Pancreas (tissue), 10 donors: ENCODE data around the gene ANXA9. TPM values are rescaled to one million over a fixed set of nuclear protein-coding genes. Genes with fewer than 3 reads are reported as not detected.

Source experiments
- ATAC-seq, 4 donors: fragments of 200-7000 bp; cut with Tn5 transposase; one replicate each; pipeline versions ENCODE4 v1.8.0 to v1.9.1; 2020; ENCODE audit warnings: mild to moderate bottlenecking in 4 of 4, moderate library complexity in 4 of 4
- DNase-seq, 6 donors: peaks; one replicate each; pipeline ENCODE4 v3.0.0-alpha.2; 2020
- FAIRE-seq: peaks from 2 replicates; lab custom pipeline; 2012; peaks lifted over from hg19 to GRCh38; lab: Jason Lieb, UNC
- H3K27ac ChIP-seq, 4 donors: fragments of 200-600 bp; sonication (generic); 1 replicate in 3 of 4; 2 replicates in 1 of 4; pipeline versions ENCODE4 v1.5.0 to v1.8.0; 2020
- H3K27me3 ChIP-seq, 4 donors: fragments of 200-600 bp; one replicate each; pipeline ENCODE4 v1.8.0; 2021
- H3K36me3 ChIP-seq, 3 donors: fragments of 200-600 bp; sonication (generic) in 1 of 3; one replicate each; pipeline versions ENCODE4 v1.5.0 to v1.8.0; 2020 to 2021
- H3K4me1 ChIP-seq, 3 donors: fragments of 200-600 bp; one replicate each; pipeline ENCODE4 v1.8.0; 2021
- H3K4me3 ChIP-seq, 4 donors: fragments of 200-600 bp; sonication (generic) in 2 of 4; one replicate each; pipeline versions ENCODE4 v1.5.0 to v1.8.0; 2020 to 2021
- H3K9me3 ChIP-seq, 4 donors: fragments of 200-600 bp; one replicate each; pipeline ENCODE4 v1.8.0; 2021
- CTCF ChIP-seq, 4 donors: fragments of 200-600 bp; sonication (generic) in 3 of 4; IDR thresholded peaks; one replicate each; pipeline versions ENCODE4 v1.5.0 to v1.8.0; 2021; ENCODE audit warnings: antibody characterized with exemption in 4 of 4
- WGBS, 2 donors: extraction: QIAGEN DNeasy Blood & Tissue Kit; methylation state at CpG; one replicate each; pipeline ENCODE4 v1.1.7; 2013; 5-methylcytosine and 5-hydroxymethylcytosine counted together
- intact Hi-C, 3 donors: fragments of 100-400 bp; cut with DNase I; formaldehyde crosslinking; loops; one replicate each; pipeline versions ENCODE4 v1.11.1 to v1.14.2; 2022
- polyA plus RNA-seq, 2 donors: library from polyadenylated mRNA; stranded (reverse); fragments of 200-250 nt; gene quantifications; one replicate each; pipeline ENCODE4 v1.2.3, GENCODE V29; 2013
- total RNA-seq, 6 donors: library from RNA; stranded (reverse); fragmentation: NEBNext Ultra II Directional in 4 of 6; extraction: Animal tissue kit (Norgen Biotek cat#: 25700) in 4 of 6; gene quantifications; one replicate each; pipeline versions ENCODE4 v1.2.1 to v1.2.4, GENCODE V29; 2021 to 2023
- donor health status: healthy with polysubstance abuse.
- donor health status: DM: no; HTN: no; CAD: no; lungs with moderate emphysema.
- donor health status: DM: no; HTN: no; CAD: no.
- donor health status: control.
- donor health status: control.
- donor health status: Bipolar disorder and iron deficiency.
- donor health status: DM: yes; HTN: yes; CAD: no.
- donor health status: DM: no; HTN: no; CAD: no.
- donor health status: DM: no; HTN: no; CAD: no.
- donor health status: DM: yes; HTN: yes; CAD: no.

Gene ANXA9
- total and polyA plus RNA-seq, 8 donors: 11.7 to 30.7 (median 15.8) TPM

DNA sequence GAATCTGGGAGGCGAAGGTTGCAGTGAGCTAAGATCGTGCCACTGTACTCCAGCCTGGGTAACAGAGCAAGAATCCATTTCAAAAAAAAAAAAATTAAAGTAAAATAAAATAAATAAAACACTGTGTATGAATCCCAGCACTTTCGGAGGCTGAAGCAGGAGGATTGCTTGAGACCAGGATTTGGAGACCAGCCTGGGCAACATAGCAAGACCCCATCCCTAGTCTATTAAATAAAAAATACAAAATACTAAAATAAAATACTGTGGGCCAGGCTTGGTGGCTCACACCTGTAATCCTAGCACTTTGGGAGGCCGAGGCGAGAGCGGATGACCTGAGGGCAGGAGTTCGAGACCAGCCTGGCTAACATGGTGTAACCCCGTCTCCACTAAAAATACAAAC lies 50.1 kb downstream of the ANXA9 start:
- H3K9me3 ChIP-seq: no peaks in the 10 kb centered on the region
- intact Hi-C loops: no loop called here
- ATAC-seq (no peak), FAIRE-seq (no peak), DNase-seq (no peak)
- no peaks in the 10 kb centered on the region for H3K4me1 ChIP-seq
- peaks cover 0 to 34% (median 3%) of the 10 kb centered on the region in 3 donors for H3K36me3 ChIP-seq
- no peak overlapping the region for H3K4me3 ChIP-seq
- no peaks in the 10 kb centered on the region for H3K27me3 ChIP-seq
- 97% methylated on average over 8 of the region's 8 CpGs for WGBS, 2 donors
- TF ChIP-seq CTCF (IDR thresholded peaks at IDR 0.05): no peak
- no peak overlapping the region for H3K27ac ChIP-seq

DNA sequence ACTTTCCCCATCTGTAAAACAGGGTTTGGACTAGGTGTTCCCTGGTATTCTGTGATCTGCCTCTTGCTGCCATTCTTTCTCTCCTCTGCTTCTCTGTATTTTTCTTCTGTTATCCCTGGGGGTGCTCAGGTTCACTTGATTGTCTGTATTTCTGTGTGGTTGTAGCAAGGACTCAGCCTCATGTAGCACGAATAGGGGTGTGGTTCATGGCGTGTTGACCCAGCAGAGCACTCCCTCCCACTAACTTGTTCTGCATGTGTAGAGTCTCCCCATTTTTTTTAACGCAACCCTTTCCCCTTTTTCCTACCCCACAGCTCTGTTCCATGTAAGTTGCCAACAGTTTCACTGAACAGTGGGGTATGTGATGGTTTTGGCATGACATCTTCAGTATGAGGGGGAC lies 53.1 kb downstream of the ANXA9 start:
- Histone ChIP-seq H3K9me3 (no peaks in the 10 kb centered on the region), H3K4me1 (no peaks in the 10 kb centered on the region), H3K36me3 (peaks cover 0 to 18% (median 3%) of the 10 kb centered on the region in 3 donors), H3K4me3 (no peak overlapping the region), H3K27me3 (no peaks in the 10 kb centered on the region), H3K27ac (no peak overlapping the region)
- ATAC-seq (no peak), DNase-seq (no peak), FAIRE-seq (no peak)
- 90 to 96% methylated on average over 3 of the region's 3 CpGs for WGBS, 2 donors
- no peak for TF ChIP-seq CTCF (IDR thresholded peaks at IDR 0.05)
- intact Hi-C loops: no loop called here

GRCh38 chr1:151036356-151036755 lies 54.3 kb downstream of the ANXA9 start, which contains the start of gene BNIPL:
BNIPL (plus strand) TSS chr1:151036586; CDS start chr1:151036726, 140 bp downstream.
- no peaks in the 10 kb centered on the region for H3K27me3 ChIP-seq
- FAIRE-seq (no peak), ATAC-seq (no peak), DNase-seq (no peak)
- H3K9me3 ChIP-seq: no peaks in the 10 kb centered on the region
- no peak within 1 kb of the TSS for H3K4me3 ChIP-seq
- TF ChIP-seq CTCF (IDR thresholded peaks at IDR 0.05): no peak
- intact Hi-C loops: no loop called here
- H3K4me1 ChIP-seq: no peaks in the 10 kb centered on the region
- 50 to 65% methylated on average over 2 of the region's 2 CpGs for WGBS, 2 donors
- no peak within 1 kb of the TSS for H3K27ac ChIP-seq
- peaks cover 0 to 10% (median 1%) of the 10 kb centered on the region in 3 donors for H3K36me3 ChIP-seq

- no peak for DNase-seq
- Histone ChIP-seq H3K9me3 (no peaks in the 10 kb centered on the region), H3K4me3 (no peak overlapping the region), H3K4me1 (no peaks in the 10 kb centered on the region), H3K27me3 (no peaks in the 10 kb centered on the region), H3K36me3 (peaks cover 0 to 10% (median 0%) of the 10 kb centered on the region in 3 donors), H3K27ac (no peak overlapping the region)
- no peak for FAIRE-seq
- no peak for ATAC-seq
- no peak for TF ChIP-seq CTCF (IDR thresholded peaks at IDR 0.05)
- intact Hi-C loops: no loop called here
- WGBS, 2 donors: 72 to 77% methylated on average over 6 of the region's 6 CpGs
These were observed 54.9 kb downstream of the ANXA9 start for GRCh38 chr1:151037032-151037431.

GRCh38 chr1:151039521-151039920 lies 57.4 kb downstream of the ANXA9 start:
- peaks cover 0 to 1% (median 0%) of the 10 kb centered on the region in 3 donors for H3K36me3 ChIP-seq
- H3K9me3 ChIP-seq: no peaks in the 10 kb centered on the region
- no peak overlapping the region for H3K4me3 ChIP-seq
- no peaks in the 10 kb centered on the region for H3K4me1 ChIP-seq
- no peak for DNase-seq
- H3K27me3 ChIP-seq: no peaks in the 10 kb centered on the region
- ATAC-seq: no peak
- no peak for FAIRE-seq
- H3K27ac ChIP-seq: no peak overlapping the region
- TF ChIP-seq CTCF (IDR thresholded peaks at IDR 0.05): no peak
- WGBS, 2 donors: 80 to 87% methylated on average over 3 of the region's 3 CpGs
- intact Hi-C loops: no loop called here
